ENCODE data around the gene OR13J1. TPM values are rescaled to one million over a fixed set of nuclear protein-coding genes. Genes with fewer than 3 reads are reported as not detected.

Gene OR13J1
- total and polyA plus RNA-seq, 9 donors: not detected

GRCh38 chr9:35836595-35836994 lies 33.6 kb downstream of the OR13J1 start:
- Histone ChIP-seq H3K36me3 (no peaks in the 10 kb centered on the region), H3K27me3 (no peaks in the 10 kb centered on the region), H3K4me1 (ENCODE audit: insufficient read depth) (peaks cover under 1% of the 10 kb centered on the region), H3K9me3 (no peaks in the 10 kb centered on the region), H3K4me3 (no peak overlapping the region), H3K27ac (no peak overlapping the region)
- no peak for TF ChIP-seq EP300 (IDR thresholded peaks at IDR 0.05)
- TF ChIP-seq, protein P1, sequence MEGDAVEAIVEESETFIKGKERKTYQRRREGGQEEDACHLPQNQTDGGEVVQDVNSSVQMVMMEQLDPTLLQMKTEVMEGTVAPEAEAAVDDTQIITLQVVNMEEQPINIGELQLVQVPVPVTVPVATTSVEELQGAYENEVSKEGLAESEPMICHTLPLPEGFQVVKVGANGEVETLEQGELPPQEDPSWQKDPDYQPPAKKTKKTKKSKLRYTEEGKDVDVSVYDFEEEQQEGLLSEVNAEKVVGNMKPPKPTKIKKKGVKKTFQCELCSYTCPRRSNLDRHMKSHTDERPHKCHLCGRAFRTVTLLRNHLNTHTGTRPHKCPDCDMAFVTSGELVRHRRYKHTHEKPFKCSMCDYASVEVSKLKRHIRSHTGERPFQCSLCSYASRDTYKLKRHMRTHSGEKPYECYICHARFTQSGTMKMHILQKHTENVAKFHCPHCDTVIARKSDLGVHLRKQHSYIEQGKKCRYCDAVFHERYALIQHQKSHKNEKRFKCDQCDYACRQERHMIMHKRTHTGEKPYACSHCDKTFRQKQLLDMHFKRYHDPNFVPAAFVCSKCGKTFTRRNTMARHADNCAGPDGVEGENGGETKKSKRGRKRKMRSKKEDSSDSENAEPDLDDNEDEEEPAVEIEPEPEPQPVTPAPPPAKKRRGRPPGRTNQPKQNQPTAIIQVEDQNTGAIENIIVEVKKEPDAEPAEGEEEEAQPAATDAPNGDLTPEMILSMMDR (IDR thresholded peaks at IDR 0.05): no peak
- TF ChIP-seq POLR2A (IDR thresholded peaks at IDR 0.05): no peak
- 94 to 96% (median 95%) methylated on average over 5 of the region's 5 CpGs for WGBS, 3 donors
- DNase-seq: no peak
- intact Hi-C loops (cut with DNase I): loop anchor here in 1 of 4 donors (10.0 kb wide), 1 partner anchor 48 kb away; no protein-coding TSS in a partner anchor

GRCh38 chr9:35835766-35836165 lies 34.4 kb downstream of the OR13J1 start:
- WGBS, 3 donors: 88 to 94% (median 92%) methylated on average over 2 of the region's 2 CpGs
- no peak for DNase-seq
- Histone ChIP-seq H3K27me3 (no peaks in the 10 kb centered on the region), H3K4me3 (no peak overlapping the region), H3K4me1 (ENCODE audit: insufficient read depth) (peaks cover 6% of the 10 kb centered on the region), H3K36me3 (no peaks in the 10 kb centered on the region), H3K27ac (no peak overlapping the region), H3K9me3 (no peaks in the 10 kb centered on the region)
- TF ChIP-seq, protein P1 (IDR thresholded peaks at IDR 0.05): no peak
- TF ChIP-seq POLR2A (IDR thresholded peaks at IDR 0.05): no peak
- TF ChIP-seq EP300 (IDR thresholded peaks at IDR 0.05): no peak
- intact Hi-C loops (cut with DNase I): loop anchor here in 1 of 4 donors (10.0 kb wide), 1 partner anchor 49 kb away; no protein-coding TSS in a partner anchor

- TF ChIP-seq POLR2A (IDR thresholded peaks at IDR 0.05) (no peak), EP300 (IDR thresholded peaks at IDR 0.05) (no peak)
- TF ChIP-seq, protein P1 (IDR thresholded peaks at IDR 0.05): no peak
- Histone ChIP-seq H3K27ac (no peak overlapping the region), H3K27me3 (no peaks in the 10 kb centered on the region), H3K4me3 (no peak overlapping the region), H3K9me3 (no peaks in the 10 kb centered on the region), H3K4me1 (ENCODE audit: insufficient read depth) (peaks cover 8% of the 10 kb centered on the region), H3K36me3 (no peaks in the 10 kb centered on the region)
- no peak for DNase-seq
- intact Hi-C loops (cut with DNase I): loop anchor here in 1 of 4 donors (10.0 kb wide), 1 partner anchor 50 kb away; no protein-coding TSS in a partner anchor
- WGBS, 3 donors: 91 to 95% (median 95%) methylated on average over 3 of the region's 3 CpGs
Observed at GRCh38 chr9:35835216-35835632, 35.0 kb downstream of the OR13J1 start.

- no peak for DNase-seq
- peaks cover 8% of the 10 kb centered on the region for H3K4me1 ChIP-seq (ENCODE audit: insufficient read depth)
- 78 to 83% (median 82%) methylated on average over 14 of the region's 14 CpGs for WGBS, 3 donors
- H3K27me3 ChIP-seq: no peaks in the 10 kb centered on the region
- no peak overlapping the region for H3K27ac ChIP-seq
- intact Hi-C loops (cut with DNase I): loop anchor here in 2 of 4 donors (5.0 to 10.0 kb wide), 2 partner anchors 50 to 182 kb away; partner anchors contain the start of gene SIT1 (in 1 of the 2)
- no peaks in the 10 kb centered on the region for H3K9me3 ChIP-seq
- TF ChIP-seq EP300 (IDR thresholded peaks at IDR 0.05): no peak
- no peak for TF ChIP-seq POLR2A (IDR thresholded peaks at IDR 0.05)
- TF ChIP-seq, protein P1 (IDR thresholded peaks at IDR 0.05): no peak
- H3K36me3 ChIP-seq: no peaks in the 10 kb centered on the region
- H3K4me3 ChIP-seq: no peak overlapping the region
Observed at GRCh38 chr9:35834260-35835215, 35.7 kb downstream of the OR13J1 start.

Measured in ovary (tissue), 9 donors.